GM21619 (cell line): ENCODE results near the gene PRKAB1.
"Not testable (repeated sequence)": the region's sequence is repeated elsewhere in the genome, so short reads cannot be mapped to it uniquely, and the experiment has no call there.

Experiments used
- ATAC-seq: cut with Tn5 transposase; IDR thresholded peaks from one replicate; pipeline ENCODE4 v1.9.1; 2021; ENCODE audit not compliant: unreplicated experiment

PRKAB1 gene

GRCh38 chr12:119667577-119668323, at the start of gene PRKAB1:
Gene PRKAB1 (plus strand): TSS chr12:119668133. CDS start chr12:119668245, 112 bp downstream.
- ATAC-seq: peak; percentile 94

GRCh38 chr12:119618328-119618896, 49.5 kb upstream of the PRKAB1 start:
- not testable (repeated sequence) for ATAC-seq

GRCh38 chr12:119620490-119620889, 47.4 kb upstream of the PRKAB1 start:
- ATAC-seq: no peak

- no peak for ATAC-seq
Measured at GRCh38 chr12:119621878-119622277, 46.1 kb upstream of the PRKAB1 start.

- ATAC-seq: no peak
Measured at GRCh38 chr12:119624966-119625365, 43.0 kb upstream of the PRKAB1 start.

GRCh38 chr12:119627019-119627643, 40.8 kb upstream of the PRKAB1 start:
- no peak for ATAC-seq

- no peak for ATAC-seq
Measured at GRCh38 chr12:119627686-119628085, 40.2 kb upstream of the PRKAB1 start.

- ATAC-seq: no peak
Measured at GRCh38 chr12:119630223-119630780, 37.6 kb upstream of the PRKAB1 start.

- ATAC-seq: no peak
Measured at GRCh38 chr12:119630962-119631550, 36.9 kb upstream of the PRKAB1 start.

GRCh38 chr12:119631930-119632678, 35.8 kb upstream of the PRKAB1 start:
- ATAC-seq: no peak

- ATAC-seq: no peak
Measured at GRCh38 chr12:119634743-119635142, 33.2 kb upstream of the PRKAB1 start.

- no peak for ATAC-seq
Measured at GRCh38 chr12:119642986-119643385, 24.9 kb upstream of the PRKAB1 start.

- ATAC-seq: no peak
Measured at GRCh38 chr12:119644930-119645329, 23.0 kb upstream of the PRKAB1 start.

GRCh38 chr12:119645535-119646059, 22.3 kb upstream of the PRKAB1 start:
- no peak for ATAC-seq

- no peak for ATAC-seq
Measured at GRCh38 chr12:119649202-119649808, 18.6 kb upstream of the PRKAB1 start.

GRCh38 chr12:119652665-119653064, 15.3 kb upstream of the PRKAB1 start:
- no peak for ATAC-seq

GRCh38 chr12:119657001-119657400, 10.9 kb upstream of the PRKAB1 start:
- ATAC-seq: not testable (repeated sequence)

- ATAC-seq: not testable (repeated sequence)
Measured at GRCh38 chr12:119658166-119658565, 9.8 kb upstream of the PRKAB1 start.

GRCh38 chr12:119659289-119659897, 8.5 kb upstream of the PRKAB1 start:
- peak; percentile 75 for ATAC-seq

GRCh38 chr12:119660076-119660475, 7.9 kb upstream of the PRKAB1 start:
- no peak for ATAC-seq
